Stimulated activated CD4-positive, alpha-beta T cell treated with anti-CD3 and anti-CD28 coated beads, TNF-alpha, amount 100 ng/mL, for 24 hours (primary cell): ENCODE data around the gene HLA-C.
"Not testable (repeated sequence)": the region's sequence is repeated elsewhere in the genome, so short reads cannot be mapped to it uniquely, and the experiment has no call there.

ENCODE experiments used
- DNase-seq, 3 experiments: peaks; one replicate each; pipeline ENCODE4 v3.0.0-alpha.2; 2020; ENCODE audit warnings: low read depth in 3 of 3

Gene HLA-C

GRCh38 chr6:31271641-31272357 is at the start of gene HLA-C:
Gene HLA-C (minus strand): TSS chr6:31272092. CDS start chr6:31272071, 21 bp downstream.
- DNase-seq = peak; percentile 72 to 86 (median 77)

DNA sequence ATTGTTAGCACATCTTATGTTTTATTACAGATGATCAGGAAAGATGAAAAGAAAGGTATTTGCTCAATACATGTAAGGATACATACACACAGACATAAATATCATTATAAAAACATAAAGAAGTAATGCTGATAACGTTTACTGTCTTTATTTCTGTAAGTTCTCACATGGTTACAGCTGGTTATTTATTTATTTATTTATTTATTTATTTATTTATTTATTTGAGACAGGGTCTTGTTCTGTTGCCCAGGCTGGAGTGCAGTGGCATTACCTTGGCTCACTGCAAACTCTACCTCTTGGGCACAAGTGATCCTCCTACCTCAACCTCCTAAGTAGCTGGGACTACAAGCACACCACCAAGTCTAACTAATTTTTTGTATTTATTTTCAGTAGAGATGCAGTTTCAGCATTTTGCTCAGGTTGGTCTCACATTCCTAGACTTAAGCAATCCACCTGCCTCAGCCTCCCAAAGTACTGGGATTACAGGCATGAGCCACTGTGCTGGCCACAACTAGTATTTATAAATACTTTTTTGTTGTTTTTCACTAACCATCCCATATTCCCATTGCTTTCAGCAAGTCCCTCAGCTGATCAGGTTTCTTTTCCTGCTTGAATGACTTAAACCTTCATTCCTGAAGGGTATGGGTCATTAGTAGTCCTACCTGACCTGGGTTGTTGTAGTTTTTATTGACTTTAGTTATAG is 49.3 kb upstream of the HLA-C start:
- no peak for DNase-seq

GRCh38 chr6:31317036-31317435 is 45.1 kb upstream of the HLA-C start:
- no peak for DNase-seq

- no peak for DNase-seq
Measured at GRCh38 chr6:31309641-31310040, 37.7 kb upstream of the HLA-C start.

DNA sequence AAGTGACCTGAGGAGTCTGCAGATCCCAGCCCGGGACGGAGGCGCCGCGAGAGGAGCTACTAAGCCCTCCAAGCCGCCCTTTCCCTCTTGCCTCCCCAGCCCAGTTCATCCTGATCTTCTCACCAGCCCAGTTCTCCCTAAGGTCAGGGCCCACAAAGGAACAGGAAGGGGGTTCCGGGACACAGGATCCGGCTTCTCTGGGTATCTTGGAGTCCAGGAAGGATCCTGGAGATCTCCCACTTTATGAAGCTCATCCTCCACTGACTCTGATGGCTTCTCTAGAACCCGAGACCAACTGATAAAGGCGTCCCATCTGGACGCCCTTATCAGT is 36.9 kb upstream of the HLA-C start:
- DNase-seq = no peak

DNA sequence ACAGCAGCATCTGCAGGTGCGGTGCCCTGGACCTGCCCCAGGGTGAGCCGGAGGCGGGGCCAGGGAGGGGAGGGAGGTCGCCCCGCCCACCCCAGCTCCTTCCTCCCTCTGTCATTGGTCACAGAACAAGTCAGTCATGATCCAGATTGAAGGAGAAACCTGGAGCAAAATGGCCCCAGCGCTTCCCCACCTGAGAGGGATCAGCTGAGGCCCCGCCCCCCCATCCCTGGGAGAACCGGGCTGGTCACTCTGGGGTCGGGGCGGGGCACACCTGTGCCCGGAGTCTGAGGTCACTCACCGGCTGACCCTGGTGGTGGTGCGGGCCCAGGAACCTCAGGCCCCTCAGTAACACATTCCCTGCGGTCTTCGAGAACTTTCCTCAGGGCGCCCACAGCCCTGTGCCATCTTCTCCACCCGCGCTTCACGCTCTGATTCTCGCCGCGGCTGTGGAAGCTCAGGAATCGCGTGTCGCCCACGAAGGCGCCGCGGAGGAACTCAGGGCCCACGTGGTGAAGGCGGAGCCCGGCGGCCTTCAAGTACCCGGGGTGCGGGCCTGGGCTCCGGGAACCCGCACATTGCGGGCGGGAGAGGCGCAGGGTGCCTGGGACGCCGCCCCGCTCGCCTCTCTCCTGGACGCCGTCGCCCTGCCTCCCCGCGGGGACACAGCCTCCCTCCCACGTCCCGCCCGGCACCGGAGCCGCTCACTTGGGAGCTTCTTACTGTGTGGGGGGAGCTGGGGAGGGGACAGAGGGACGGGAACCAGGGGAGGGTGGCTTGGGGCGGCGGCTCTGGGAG is 36.4 kb upstream of the HLA-C start:
- peak; percentile 33 to 60 (median 37) for DNase-seq

DNA sequence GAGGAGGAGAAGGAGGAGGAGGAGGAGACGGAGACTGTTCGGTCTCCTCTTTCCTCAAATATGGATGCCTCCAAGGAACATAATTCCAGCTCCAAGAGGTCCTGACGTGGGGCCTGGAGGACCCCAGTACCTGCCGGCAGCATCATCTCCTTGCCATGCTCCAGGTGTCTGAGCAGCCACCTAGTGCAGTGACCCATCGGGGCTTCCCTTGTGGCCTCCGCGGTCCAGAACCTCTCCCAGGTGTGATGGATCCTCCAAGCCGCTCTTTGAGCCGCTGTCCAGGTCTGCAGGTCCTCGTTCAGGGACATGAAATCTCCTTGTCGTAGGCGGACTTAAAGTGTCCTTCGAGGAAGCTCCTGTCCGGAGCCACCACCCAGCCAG is 35.8 kb upstream of the HLA-C start:
- DNase-seq = no peak

- no peak for DNase-seq
Measured at GRCh38 chr6:31305703-31306219, 33.9 kb upstream of the HLA-C start.

- DNase-seq = no peak
Measured at GRCh38 chr6:31304683-31305082, 32.8 kb upstream of the HLA-C start.

- no peak for DNase-seq
Measured at GRCh38 chr6:31300797-31301196, 28.9 kb upstream of the HLA-C start.

DNA sequence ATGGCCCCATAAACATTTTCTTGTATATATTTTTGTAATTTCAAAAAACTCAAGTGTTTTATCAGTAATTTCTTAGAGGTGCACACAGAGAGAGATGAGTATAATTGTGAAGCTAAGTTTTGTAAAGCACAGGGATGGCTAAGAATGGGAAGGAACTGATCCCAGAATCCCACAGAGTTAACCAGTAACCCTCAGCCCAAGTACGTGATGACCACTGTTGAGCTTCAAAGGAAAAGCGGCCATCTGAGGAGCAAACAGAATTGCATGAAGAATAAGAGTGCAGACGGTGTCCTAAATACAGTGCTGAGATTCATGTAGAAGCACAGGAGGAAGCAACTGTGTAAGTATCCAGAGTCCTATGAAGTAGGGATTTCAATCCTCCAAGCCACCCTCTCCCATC is 28.1 kb upstream of the HLA-C start:
- DNase-seq = no peak

DNA sequence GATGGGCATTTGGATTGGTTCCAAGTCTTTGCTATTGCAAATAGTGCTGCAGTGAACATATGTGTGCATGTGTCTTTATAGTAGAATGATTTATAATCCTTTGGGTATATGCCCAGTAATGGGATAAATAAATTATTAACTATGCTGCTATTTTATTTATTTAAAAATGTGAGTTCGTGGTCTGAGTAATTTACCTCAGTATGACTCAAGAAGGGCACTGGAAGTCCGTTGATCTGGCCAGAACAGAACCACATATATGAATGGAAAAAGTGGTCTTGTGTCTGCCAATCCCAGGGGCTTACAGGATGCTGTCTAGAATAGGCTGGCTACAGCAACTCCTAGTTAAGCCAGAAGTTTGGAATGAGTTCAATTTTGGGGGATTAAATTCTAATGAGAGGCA is 27.6 kb upstream of the HLA-C start:
- DNase-seq = no peak

- no peak for DNase-seq
Measured at GRCh38 chr6:31294056-31294455, 22.2 kb upstream of the HLA-C start.

DNA sequence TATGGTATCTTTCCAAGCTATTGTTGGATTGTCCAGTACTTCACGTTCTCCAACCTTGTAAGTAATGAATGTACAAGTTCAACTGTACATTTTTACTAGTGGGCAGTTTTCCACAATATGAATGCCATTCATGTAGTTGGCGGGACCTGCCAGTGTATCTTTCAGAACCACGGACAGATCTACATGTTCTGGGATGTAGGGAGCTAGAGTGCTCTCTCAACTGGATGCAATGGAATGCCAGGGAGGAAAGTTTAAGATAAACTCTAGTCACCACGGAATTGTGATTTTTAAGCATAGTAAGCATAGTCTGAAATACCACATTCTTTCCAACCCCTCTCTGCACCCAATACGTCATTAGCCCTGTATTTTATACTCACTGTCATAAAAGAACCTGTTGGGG is 21.5 kb upstream of the HLA-C start:
- DNase-seq = no peak

- DNase-seq = no peak
Measured at GRCh38 chr6:31289788-31290187, 17.9 kb upstream of the HLA-C start.

- no peak for DNase-seq
Measured at GRCh38 chr6:31287619-31288018, 15.7 kb upstream of the HLA-C start.

DNA sequence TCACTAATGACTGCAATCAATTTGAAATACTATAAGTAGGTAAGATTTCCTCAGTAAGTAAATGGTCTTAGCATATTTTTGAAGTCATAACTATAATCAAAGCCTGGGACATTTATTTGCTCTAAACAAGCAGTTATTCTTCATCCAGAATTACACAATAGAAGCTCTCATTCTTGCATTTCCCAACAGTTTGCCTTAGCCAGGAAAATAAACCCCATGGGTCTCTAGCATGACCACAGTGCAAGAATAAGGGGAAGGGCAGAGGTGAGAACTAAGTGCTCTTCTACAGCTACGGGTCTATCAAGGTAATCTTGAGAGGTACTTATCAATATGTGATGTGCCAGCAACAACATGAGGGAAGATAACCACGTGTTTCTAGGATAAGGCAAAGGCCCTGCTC is 14.1 kb upstream of the HLA-C start:
- DNase-seq = no peak

DNA sequence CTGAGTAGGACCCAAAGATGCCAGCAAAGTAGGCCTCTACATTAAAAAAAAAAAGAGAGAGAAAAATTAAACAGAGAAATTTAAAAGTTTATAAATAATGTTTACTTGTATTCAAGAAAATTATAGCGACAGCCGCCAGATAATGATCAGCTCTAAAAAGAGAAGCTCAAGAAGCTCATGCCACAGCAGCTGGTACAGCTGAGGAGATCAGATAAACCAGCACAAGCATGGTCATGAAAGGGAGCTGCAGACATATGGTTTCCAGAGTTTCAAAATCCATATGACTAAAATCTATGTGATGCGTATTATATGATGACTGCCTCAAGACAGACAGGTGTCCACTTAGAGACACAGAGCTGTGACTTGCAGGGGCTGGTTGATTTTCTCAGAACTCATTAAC is 13.6 kb upstream of the HLA-C start:
- DNase-seq = no peak

GRCh38 chr6:31279647-31280046 is 7.8 kb upstream of the HLA-C start:
- DNase-seq = not testable (repeated sequence)

DNA sequence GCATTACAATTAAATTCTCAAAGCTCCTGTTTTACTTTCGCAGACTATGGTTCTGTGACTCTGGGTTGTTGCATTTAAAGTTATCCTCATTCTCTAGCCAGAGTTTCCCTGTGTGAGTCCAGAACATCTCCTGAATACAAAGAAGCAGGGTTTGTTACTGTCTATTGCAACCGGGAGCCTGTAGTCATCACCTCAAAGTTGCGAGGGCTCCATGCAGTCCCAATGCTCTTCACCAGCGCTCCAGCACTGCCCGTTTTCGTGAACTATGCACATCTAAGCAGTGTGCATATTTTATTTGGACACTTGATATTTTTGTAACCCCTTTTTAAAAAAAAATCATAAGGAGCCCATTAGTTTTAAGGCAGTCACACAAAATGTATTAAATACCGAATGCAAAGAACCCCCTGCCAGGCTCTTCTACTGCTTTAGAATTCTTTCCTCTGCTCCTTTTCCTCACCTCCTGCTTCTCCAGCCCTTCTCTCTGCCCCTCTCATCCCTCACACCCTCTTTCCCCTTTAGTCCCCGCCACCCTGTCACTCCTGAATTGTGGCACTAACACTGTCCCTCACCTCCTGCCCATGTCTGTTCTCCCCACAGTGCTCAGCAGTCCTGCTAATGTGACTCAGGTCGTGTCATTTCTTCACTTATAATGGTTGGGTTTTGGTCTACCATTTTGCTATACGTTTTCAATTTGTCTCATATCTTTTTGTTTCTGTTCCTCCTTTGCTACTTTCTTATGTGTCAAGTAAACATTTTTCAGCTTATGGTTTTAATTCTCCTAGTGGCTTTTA is 1.1 kb upstream of the HLA-C start:
- DNase-seq = no peak

GRCh38 chr6:31272436-31272835 is 544 bp upstream of the HLA-C start:
- no peak for DNase-seq
